Stimulated activated CD8-positive, alpha-beta memory T cell treated with anti-CD3 and anti-CD28 coated beads, Interleukin-2, amount 100 ng/mL, for 48 hours (primary cell): ENCODE results near the gene GTF2IRD1.
"Not testable (repeated sequence)": the region's sequence is repeated elsewhere in the genome, so short reads cannot be mapped to it uniquely, and the experiment has no call there.

Source experiments
- DNase-seq, 2 donors: peaks; one replicate each; pipeline ENCODE4 v3.0.0-alpha.2; 2020; ENCODE audit warnings: low read depth in 2 of 2

Gene GTF2IRD1

GRCh38 chr7:74429153-74429747 is 24.5 kb upstream of the GTF2IRD1 start:
- no peak for DNase-seq

GRCh38 chr7:74430409-74430808 is 23.3 kb upstream of the GTF2IRD1 start:
- DNase-seq = not testable (repeated sequence)

DNA sequence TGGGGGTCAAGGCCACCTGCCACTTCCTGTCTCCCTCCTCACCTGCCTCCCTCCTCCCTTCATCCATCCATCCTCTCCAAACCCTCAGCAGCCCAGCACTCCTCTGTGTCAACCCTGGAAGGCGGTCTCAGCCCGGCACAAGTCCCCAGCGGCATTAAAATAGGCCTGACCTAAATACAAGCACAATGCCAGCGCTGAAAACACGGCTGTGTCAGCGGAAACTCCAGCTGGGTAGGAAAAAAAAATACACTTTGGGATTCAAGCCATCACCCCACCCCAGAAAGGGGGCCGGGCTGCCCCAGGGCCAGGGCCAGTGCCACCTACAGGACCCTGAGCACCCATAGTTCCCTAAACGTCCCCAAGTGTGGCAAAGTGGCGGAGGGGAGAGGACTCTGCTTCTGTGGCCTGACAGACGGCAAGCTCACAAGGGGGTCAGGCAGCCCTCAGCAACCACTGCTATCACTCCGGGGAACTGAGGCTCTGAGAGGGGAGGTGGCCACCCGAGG is 22.7 kb upstream of the GTF2IRD1 start:
- no peak for DNase-seq

GRCh38 chr7:74437291-74437571 is 16.5 kb upstream of the GTF2IRD1 start:
- DNase-seq = not testable (repeated sequence)

- DNase-seq = no peak
Observed at GRCh38 chr7:74438327-74438726, 15.4 kb upstream of the GTF2IRD1 start.

GRCh38 chr7:74439541-74439940 is 14.2 kb upstream of the GTF2IRD1 start:
- no peak for DNase-seq

DNA sequence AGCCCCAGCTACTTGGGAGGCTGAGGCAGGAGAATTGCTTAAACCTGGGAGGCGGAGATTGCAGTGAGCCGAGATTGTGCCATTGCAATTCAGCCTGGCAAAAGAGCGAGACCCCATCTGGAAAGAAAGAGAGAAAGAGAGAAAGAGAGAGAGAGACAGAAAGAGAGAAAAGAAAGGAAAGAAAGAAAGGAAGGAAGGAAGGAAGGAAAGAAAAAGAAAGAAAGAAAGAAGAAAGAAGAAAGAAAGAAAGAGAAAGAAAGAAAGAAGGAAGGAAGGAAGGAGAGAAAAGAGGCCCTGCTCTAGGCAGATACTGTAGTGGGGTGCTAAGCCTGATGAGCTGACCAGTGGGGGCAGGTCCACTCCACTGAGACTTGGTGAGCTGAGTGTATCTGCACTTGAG is 13.6 kb upstream of the GTF2IRD1 start:
- DNase-seq = not testable (repeated sequence)

DNA sequence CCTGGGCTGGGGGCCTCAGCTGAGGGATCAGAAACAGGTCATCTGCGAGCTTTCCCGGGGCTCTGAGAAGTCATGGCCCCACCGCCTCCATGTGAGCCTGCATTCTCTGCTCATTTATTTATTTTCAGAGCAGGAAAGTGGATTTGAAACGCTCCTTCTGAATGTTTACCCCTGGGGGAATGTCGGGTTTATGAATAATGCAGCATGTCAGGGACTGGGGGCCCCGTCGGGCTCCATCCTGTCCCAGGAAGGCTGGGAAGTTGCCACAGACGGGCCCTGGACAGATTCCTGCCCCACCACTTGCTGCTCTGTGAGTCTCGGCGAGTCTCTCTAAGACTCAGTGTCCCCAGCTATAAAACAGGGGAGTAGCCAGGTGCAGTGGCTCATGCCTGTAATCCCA is 11.9 kb upstream of the GTF2IRD1 start:
- DNase-seq = no peak

- no peak for DNase-seq
Observed at GRCh38 chr7:74443543-74444247, 10.0 kb upstream of the GTF2IRD1 start.

DNA sequence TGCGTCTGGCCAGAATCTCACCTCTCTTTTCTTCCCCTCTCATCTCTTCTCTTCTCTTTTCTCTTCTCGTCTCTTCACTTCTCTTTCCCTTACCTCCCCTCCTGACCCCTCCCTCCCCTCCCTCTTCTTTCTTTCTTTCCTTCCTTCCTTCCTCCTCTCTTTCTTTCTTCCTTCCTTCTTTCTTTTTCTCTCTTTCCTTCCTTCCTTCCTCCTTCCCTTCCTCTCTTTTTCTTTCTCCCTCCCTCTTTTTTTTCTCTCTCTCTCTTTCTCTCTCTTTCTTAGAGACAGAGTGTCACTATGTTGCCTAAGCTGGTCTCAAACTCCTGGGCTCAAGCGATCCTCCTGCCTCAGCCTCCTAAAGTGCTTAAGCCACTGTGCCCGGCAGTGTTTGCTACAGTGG is 4.6 kb upstream of the GTF2IRD1 start:
- DNase-seq = no peak

DNA sequence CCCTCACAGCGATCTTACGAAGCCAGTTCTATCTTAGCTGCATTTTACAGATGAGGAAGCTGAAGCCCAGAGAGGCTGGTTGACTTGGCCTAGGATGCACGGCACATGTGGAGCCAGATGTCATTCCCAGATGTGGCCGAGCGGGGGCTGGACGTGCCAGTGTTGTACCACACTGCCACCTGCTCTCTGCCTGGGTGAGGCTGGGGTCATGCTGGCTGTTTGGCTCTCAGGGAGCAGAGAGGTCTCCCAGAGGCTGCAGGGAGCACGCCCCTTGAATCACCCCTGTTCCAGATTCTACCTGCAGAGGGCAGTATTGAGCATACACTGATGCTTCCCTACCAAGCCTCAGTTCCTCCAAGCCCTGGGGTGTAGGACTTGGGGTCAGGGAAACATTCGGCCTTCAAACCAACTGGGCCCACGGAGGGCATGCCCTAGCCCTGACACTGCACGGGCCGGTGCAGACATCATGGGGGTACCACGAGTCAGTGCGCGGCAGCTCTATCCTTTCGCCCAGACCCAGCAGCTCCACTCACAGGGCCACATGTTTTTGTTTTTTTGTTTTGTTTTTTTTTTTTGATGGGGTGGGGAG is 3.8 kb upstream of the GTF2IRD1 start:
- peak; percentile 39 to 54 for DNase-seq

- DNase-seq = no peak
Observed at GRCh38 chr7:74452748-74453321, 871 bp upstream of the GTF2IRD1 start.

DNA sequence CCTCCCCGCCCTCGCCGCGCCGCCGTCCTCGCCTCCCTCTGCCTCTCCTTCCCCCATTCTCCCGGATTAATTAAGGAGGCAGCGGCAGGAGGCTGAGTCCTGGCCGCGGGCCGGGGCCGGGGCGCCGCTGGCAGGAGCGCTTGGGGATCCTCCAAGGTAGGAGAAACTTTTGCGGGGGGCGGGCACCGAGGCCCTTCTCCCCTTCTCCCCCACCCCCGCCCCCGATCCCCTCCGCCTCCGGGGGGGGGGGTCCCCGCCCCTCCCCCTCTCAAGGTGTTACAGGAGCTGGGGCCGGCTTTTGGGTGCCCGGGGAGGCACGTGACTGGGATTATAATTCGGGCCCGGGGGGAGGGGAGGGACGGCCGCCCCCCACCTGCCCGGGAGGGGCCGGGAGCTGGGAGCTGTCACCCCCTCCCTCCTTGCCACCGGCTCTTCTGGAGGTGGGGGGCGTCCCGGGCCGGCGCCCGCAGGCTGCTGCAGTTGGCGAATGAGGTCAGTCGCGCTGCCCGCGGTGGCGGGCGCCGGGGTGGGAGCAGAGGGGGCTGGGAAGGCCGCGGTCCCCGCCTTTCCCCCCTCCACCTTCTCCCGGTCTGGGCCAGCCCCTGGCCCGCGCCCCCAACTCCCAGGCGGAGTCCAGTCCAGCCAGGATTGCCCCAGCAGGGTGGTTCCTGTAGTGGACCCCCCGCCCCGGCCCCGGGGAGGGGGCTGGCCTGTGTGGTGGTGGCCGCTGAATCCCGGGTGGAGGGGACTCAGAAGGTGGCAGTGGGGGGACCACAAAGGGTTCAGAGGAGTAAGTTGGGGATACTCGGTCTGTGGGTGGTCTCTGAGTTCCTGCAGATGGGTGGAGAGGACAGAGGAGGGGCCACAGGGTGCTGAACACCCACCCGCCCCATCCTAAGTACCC is 567 bp downstream of the GTF2IRD1 start:
- no peak for DNase-seq

GRCh38 chr7:74454925-74455288 is 1.2 kb downstream of the GTF2IRD1 start:
- DNase-seq = no peak

DNA sequence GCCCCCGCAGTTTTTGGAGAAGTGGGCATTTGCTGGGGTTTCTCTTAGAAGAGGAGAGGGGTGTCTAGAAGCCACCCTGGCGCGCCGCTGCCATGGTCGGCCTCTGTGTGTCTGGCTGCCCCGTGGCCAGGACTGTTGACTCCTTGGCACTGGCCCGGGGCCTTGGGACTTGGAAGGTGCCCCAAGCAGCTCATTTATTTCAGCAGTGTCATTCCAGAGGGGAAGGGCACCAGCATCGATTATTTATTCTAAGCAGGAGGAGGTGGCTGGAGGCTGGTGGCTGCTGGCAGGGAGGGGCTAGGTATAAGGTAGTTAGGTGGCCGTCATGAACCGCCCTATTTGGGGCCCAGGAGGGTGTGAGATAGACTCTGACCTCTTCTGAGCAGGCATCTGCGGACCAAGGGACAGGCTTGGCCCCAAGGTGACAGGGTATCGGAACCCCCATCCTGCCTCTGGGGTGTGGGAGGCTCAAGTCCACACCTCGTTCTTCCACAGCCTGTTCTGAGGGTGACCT is 1.6 kb downstream of the GTF2IRD1 start:
- DNase-seq = no peak

- DNase-seq = no peak
Observed at GRCh38 chr7:74455928-74456327, 2.2 kb downstream of the GTF2IRD1 start.

DNA sequence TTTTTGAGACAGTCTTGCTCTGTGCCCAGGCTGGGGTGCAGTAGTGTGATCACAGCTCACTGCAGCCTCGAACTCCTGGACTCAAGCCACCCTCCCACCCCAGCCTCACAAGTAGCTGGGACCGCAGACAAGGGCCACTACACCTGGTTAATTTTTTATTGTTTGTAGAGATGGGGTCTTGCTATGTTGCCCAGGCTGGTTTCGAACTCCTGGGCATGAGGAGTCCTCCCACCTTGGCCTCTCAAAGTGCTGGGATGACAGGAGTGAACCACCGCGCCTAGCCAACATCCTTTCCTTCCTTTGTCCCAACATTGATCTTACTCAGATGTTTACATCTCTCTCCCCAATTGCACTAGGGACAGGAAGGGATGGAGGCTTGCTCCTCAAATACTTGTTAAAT is 3.3 kb downstream of the GTF2IRD1 start:
- DNase-seq = no peak

DNA sequence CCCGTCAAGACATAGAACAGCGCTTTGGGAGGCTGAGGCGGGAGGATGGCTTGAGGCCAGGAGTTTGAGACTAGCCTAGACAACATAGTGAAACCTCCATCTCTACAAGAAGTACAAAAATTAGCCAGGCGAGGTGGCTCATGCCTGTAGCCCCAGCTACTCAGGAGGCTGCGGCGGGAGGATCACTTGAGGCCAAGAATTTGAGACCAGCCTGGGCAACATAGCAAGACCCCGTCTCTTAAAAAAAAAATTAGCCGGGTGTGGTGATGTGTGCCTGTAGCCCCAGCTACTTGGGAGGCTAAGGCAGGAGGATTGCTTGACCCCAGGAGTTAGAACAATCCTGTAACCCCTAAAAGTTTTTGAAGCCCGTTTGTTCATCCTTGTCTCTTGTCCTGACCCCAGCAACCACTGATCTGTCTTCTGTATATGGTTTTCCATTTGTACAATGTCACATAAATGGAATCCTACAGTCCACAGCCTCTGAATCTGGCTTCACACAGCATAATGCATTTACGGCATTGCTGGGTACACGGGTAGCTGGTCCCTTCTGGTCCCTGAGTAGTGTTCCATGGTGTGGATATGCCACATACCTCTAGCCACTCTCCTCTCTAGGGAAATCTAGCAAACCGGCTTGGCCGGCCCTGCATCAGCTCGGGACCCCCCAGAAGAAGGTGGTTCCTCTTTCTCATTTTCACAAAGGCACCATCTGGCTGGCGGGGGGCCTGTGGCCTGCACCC is 8.4 kb downstream of the GTF2IRD1 start:
- no peak for DNase-seq

DNA sequence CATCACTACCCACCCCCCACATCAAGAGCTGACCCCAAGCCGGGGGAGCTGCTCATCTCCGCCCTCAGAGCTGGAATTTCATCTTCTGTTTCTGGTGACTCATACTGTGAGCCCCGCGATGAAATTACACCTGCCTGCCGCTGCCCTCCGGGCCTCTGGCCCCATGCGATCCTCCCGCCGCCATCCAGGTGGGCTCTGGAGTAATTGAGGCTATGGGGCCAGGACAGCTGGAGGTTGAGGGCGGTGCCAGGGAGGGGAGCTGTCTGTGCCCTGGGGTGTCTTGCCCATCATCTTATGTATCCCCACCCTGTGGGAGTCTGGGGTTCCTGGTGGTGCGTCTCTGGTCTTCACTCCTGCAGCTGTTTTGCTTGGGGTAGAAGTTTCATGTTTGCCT is 9.0 kb downstream of the GTF2IRD1 start:
- no peak for DNase-seq

DNA sequence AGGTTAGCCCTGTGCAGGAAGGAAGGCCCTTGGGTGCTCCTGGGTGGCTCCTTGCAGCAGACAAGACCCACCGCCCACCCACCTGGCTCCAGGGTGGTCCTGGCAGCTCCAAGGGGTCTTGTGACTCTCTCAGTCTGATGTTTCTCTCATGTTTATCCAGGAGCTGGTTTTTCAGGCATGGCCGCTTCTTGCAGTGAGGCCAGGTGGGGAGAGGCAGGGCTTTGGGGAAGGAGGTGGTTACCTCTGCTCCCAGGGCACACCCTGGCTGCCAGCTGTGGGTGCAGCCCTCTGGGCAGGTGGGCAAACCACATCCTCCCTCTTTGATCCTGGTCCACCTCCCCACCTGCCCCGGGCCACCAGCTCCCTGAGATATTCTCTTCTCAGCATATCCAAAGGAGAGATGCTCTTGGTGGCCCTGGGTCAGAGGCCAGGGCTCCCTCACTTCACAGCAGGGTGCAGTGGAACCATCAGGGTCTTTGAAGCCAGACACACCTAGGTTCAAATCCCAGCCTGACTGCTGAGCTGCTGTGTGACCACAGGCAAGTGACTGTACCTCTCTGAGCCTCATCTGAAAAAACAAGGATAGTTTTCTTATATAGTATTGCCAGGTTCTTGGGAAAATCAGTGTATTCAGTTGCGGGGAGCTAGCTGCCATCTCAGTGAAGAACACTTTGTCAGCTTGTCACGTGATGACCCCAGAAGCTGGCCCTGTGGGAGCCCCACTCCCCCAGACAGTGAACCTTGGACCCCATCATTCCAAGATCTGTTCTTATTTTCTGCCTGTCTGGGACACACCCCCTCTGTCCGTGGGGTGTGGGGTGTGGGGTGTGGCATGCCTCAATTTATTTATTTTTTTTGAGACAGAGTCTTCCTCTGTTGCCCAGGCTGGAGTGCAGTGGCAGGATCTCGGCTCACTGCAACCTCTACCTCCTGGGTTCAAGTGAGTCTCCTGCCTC is 11.5 kb downstream of the GTF2IRD1 start:
- no peak for DNase-seq
